ENCODE data around the gene SDR9C7.
"Not testable (repeated sequence)": the region's sequence is repeated elsewhere in the genome, so short reads cannot be mapped to it uniquely, and the experiment has no call there.

Gene SDR9C7

DNA sequence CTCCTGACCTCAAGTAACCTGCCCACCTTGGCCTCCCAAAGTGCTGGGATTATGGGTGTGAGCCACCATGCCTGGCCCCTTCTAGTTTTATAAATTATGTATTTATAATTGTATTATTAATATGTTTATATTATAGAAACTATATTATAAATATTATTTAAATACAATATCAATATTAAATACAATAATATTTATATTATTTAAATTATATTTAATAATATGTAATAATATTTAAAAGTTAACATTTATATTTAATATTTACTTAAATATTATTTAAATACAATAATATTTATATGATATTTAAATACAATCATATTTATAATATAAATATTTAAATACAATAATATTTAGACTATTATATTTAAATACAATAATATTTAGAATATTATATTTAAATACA, 20.0 kb downstream of the SDR9C7 start:
- no peak for DNase-seq

GRCh38 chr12:56909403-56909802, 24.8 kb downstream of the SDR9C7 start:
- not testable (repeated sequence) for DNase-seq

- no peak for DNase-seq
These were observed 26.1 kb downstream of the SDR9C7 start for GRCh38 chr12:56908136-56908535.

- DNase-seq: no peak
These were observed 28.4 kb downstream of the SDR9C7 start for GRCh38 chr12:56905852-56906251.

DNA sequence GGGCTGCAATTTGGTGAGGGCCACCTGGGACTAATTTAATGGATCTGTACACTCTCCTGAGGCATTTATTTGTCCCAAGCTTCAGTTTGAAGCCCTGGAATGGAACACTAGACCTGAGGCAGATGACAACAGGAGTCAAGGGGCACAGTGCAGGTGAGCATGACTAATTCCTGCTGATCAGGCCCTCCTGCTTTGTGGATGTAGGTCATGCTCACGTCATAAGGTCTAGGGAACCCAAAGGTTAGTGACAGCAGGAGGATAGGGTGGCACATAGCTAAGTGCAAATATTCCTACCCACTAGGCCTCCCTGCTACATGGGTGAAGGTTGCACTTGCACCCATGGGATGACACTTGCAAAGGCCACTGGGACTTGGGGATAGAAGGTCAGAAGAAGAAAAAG, 30.8 kb downstream of the SDR9C7 start:
- DNase-seq: no peak

GRCh38 chr12:56901313-56901712, 32.9 kb downstream of the SDR9C7 start:
- DNase-seq: not testable (repeated sequence)

GRCh38 chr12:56900583-56900982, 33.6 kb downstream of the SDR9C7 start:
- no peak for DNase-seq

GRCh38 chr12:56898938-56899337, 35.3 kb downstream of the SDR9C7 start:
- DNase-seq: no peak

- no peak for DNase-seq
These were observed 36.3 kb downstream of the SDR9C7 start for GRCh38 chr12:56897844-56898361.

DNA sequence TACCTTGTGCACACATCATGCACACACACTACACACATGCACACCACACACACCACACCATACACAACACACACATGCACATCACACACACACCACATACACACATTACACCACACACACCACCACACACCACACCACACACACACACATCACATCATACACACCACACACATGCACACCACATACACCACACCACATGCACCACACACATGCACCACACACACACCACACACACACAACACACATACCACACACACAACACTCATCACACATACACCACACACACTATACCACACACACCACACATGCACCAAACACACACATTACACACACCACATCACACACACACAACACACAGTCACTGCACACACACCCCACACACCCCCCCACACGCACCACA, 38.1 kb downstream of the SDR9C7 start:
- DNase-seq: no peak

DNA sequence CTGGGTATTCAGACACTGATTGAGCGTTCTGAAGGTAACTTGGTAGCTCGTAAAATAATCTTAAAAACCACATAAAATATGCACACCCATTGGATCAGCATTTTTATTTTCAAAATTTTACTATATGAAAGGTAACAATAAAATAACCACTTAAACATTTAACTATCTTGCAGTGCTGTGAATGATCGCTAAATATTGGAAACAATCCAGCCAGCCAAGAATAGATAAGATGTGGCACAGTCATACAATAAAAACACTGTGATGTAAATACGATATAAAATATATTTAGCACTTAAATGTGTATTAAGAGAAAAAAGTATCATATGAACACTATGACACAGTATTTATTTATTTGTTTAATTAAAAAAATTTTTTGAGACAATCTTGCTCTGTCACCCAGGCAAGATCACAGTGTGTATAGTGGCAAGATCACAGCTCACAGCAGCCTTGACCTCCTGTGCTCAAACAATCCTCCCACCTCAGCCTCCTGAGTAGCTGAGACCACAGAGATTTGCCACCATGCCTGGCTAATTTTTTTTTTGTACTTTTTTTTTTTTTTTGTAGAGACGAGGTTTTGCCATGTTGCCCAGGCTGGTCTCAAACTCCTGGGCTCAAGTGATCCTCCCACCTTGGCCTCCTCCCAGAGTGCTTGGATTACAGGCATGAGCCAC, 39.4 kb downstream of the SDR9C7 start:
- no peak for DNase-seq

- not testable (repeated sequence) for DNase-seq
These were observed 42.3 kb downstream of the SDR9C7 start for GRCh38 chr12:56891885-56892284.

DNA sequence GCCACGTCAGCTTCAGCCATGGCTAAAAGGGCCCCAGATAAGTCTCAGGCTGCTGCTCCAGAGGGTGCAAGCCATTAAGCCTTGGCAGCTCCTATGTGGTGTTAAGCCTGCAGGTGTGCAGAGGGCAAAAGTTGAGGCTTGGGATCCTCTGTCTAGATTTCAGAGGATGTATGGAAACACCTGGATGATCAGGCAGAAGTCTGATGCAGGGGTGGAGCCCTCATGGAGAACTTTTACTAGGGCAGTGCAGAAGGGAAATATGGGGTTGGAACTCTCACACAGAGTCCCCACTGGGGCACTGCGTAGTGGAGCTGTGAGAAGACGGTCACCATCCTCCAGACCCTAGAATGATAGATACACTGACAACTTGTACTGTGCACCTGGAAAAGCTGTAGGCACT, 47.9 kb downstream of the SDR9C7 start:
- DNase-seq: no peak

GRCh38 chr12:56885316-56885715, 48.9 kb downstream of the SDR9C7 start:
- no peak for DNase-seq

- no peak for DNase-seq
These were observed 49.8 kb downstream of the SDR9C7 start for GRCh38 chr12:56884421-56884820.

DNA sequence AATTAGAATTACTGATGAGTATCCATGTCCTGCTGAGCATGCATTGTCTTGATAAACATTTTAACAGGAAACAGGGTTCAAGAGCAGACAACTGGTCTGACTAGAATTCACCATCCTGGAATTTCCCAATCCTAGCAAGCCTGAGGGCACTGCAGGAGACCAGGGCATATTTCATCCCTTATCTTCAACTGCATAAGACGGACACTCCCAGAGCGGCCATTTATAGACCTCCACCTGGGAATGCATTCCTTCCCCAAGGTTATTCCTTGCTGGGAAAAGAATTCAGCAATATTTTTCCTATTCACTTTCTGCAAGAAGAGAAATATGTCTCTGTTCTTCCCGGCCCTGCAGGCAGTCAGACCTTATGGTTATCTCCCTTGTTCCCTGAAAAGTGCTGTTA, 51.8 kb downstream of the SDR9C7 start:
- not testable (repeated sequence) for DNase-seq

DNA sequence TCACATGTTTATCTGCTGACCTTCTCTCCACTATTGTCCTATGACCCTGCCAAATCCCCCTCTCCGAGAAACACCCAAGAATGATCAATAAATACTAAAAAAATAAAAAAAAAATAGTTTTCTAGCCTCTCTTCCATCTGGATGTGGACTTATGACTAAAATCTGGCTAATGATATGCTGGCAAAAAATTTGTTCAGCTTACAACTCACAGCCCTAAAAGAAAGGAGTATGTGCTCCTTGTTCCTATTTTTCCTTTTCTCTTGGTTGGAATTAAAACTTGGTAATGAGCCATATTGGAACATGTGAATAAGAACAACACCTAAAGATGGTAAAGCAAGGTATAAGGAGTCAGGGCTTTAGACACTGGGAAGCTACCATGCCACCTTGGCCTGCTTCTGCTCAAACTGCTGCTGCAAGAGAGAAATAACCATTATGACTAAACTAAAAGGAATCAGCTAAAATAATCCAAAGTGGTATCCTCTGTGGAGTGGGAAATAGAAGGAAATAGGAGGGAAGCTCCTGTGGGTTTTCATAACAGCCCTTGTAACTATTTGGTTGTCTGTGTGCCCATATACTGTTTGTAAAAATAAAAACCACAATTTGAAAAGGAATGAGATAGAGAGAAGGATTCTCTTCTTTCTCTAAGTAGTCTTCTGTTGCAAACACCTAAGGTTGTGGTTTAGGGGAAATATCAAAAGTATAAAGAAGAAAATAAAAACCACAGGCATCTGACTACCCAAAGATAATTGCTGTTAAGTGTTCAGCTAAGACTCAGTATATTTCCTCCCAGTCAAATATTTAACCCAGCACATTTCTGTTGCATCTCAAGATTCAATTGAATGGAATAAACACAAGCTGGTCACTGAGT, 53.8 kb downstream of the SDR9C7 start:
- no peak for DNase-seq

GRCh38 chr12:56879240-56880124, 54.7 kb downstream of the SDR9C7 start:
- DNase-seq: not testable (repeated sequence)

DNA sequence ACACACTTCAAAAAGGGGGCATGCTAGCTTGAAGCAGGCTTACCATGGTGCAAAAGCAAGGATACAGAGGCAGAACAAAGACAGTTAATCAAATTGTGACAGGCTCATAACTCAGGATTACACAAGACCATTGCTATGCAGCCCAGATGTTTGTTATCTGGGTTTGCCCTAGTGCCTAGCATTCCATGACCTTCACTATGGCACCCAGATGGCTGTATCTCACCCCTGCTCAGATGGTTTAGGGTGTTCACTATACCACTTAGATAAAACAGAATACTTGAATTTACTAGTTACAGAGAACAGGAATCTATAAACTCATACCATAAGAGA, 56.2 kb downstream of the SDR9C7 start:
- no peak for DNase-seq

- no peak for DNase-seq
These were observed 56.8 kb downstream of the SDR9C7 start for GRCh38 chr12:56877195-56878009.

DNA sequence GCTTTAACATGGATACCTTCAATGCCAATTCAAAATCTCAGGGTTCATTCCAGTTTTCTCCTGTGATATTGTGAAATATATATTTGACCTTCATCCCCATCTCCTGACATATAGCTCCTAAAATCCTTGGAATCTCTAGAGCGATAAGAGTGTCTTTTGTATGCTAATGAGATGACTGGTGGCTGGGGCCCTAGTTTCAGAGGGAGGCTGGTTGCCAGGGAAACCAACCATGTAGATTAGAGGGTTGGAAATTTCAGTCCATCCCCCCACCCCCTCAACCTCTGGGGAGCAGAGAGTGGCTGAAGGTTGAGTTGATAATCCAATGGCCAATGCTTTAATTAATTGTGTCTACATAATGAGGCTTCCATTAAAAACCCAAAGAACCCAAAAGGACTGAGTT, 59.4 kb downstream of the SDR9C7 start:
- no peak for DNase-seq

DNA sequence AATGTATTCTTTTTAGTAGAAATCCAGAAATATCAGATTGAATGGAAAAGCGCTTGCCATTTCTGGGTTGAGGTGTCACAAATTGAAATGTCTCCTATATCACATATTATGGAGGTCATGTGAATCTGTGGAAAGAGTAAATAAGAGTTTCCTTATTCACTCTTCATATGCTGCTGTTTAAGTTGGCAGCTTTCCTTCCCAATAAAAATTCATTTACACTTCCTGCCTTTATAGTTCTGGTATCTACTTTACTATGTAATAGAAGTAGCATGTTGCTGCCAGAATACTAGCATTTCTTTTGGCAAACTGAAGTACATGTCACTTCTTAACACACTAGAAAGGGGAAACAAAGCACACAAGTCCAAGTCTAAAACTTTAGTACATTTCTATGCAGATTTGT, 60.8 kb downstream of the SDR9C7 start:
- no peak for DNase-seq

Measured in cortex of kidney (tissue), 1 donor.